Activated CD8-positive, alpha-beta memory T cell treated with anti-CD3 and anti-CD28 coated beads, Interleukin-2, amount 10 ng/mL, durations not matched to agents 7 days and 5 days (primary cell): ENCODE data around the gene ERGIC3. TPM values are rescaled to one million over a fixed set of nuclear protein-coding genes. Genes with fewer than 3 reads are reported as not detected.

ENCODE experiments used
- total RNA-seq, 2 experiments: library from RNA; stranded (reverse); gene quantifications; one replicate each; pipeline ENCODE4 v1.2.3, GENCODE V29; 2021

The ERGIC3 gene
- total RNA-seq, 2 experiments from 2014 or later = 115 to 128 TPM

Other genes with a start within 250 kb of the ERGIC3 start
- gene FAM83C, start 249.7 kb upstream of the ERGIC3 start, total RNA-seq = not detected
- 10 to 100 TPM; 64.5 to 73.1 TPM for gene UQCC1, start 130.1 kb upstream of the ERGIC3 start, total RNA-seq
- gene GDF5, start 103.8 kb upstream of the ERGIC3 start, total RNA-seq = under 1 TPM in 1 of 2 experiments, not detected in 1; 0.12 TPM
- 10 to 100 TPM; 68.6 to 86.9 TPM for gene CEP250, start 86.5 kb upstream of the ERGIC3 start, total RNA-seq
- gene C20orf173, start 12.4 kb upstream of the ERGIC3 start, total RNA-seq = not detected
- 1 to 10 TPM; 4.3 to 5.2 TPM for gene SPAG4, start 73.8 kb downstream of the ERGIC3 start, total RNA-seq
- gene CPNE1, start 122.8 kb downstream of the ERGIC3 start, total RNA-seq = 100 to 1,000 TPM; 277 to 286 TPM
- gene RBM12, start 122.8 kb downstream of the ERGIC3 start, total RNA-seq = 100 to 1,000 TPM; 101 to 137 TPM
- 10 to 100 TPM; 34.6 to 35.1 TPM for gene NFS1, start 157.3 kb downstream of the ERGIC3 start, total RNA-seq
- 100 to 1,000 TPM; 115 to 122 TPM for gene ROMO1, start 157.3 kb downstream of the ERGIC3 start, total RNA-seq
- 100 to 1,000 TPM; 357 to 360 TPM for gene RBM39, start 200.2 kb downstream of the ERGIC3 start, total RNA-seq
- 10 to 100 TPM; 50.8 to 52.4 TPM for gene PHF20, start 229.9 kb downstream of the ERGIC3 start, total RNA-seq